H9 (cell line): ENCODE results near the gene BCL7B. TPM values are rescaled to one million over a fixed set of nuclear protein-coding genes. Genes with fewer than 3 reads are reported as not detected.

Experiments
- DNase-seq: peaks from one replicate; pipeline ENCODE4 v3.0.0-alpha.2; 2017
- H2AFZ ChIP-seq: one replicate; pipeline ENCODE4 v1.6.1; 2013; ENCODE audit warnings: mild to moderate bottlenecking, low read length, control low read depth, moderate library complexity
- H2AK5ac ChIP-seq: 2 replicates; pipeline ENCODE4 v1.6.1; 2013; ENCODE audit warnings: low read length, control low read depth, mixed read lengths; ENCODE audit not compliant: insufficient read length
- H2BK120ac ChIP-seq: one replicate; pipeline ENCODE4 v1.6.1; 2013; ENCODE audit warnings: low read depth, mild to moderate bottlenecking, low read length, control low read depth, inconsistent platforms; ENCODE audit not compliant: poor library complexity, severe bottlenecking
- H2BK12ac ChIP-seq: 2 replicates; pipeline ENCODE4 v1.6.1; 2013; ENCODE audit warnings: low read length, control low read depth, mixed read lengths, low read depth; ENCODE audit not compliant: insufficient read length
- H2BK15ac ChIP-seq: 2 replicates; pipeline ENCODE4 v1.6.1; 2013; ENCODE audit warnings: low read depth, low read length, control low read depth
- H2BK20ac ChIP-seq: one replicate; pipeline ENCODE4 v1.6.1; 2013; ENCODE audit warnings: low read depth, mild to moderate bottlenecking, low read length, control low read depth, inconsistent platforms; ENCODE audit not compliant: poor library complexity, severe bottlenecking
- H2BK5ac ChIP-seq: 2 replicates; pipeline ENCODE4 v1.6.1; 2013; ENCODE audit warnings: low read length, control low read depth, mixed read lengths; ENCODE audit not compliant: insufficient read length
- H3K14ac ChIP-seq: 2 replicates; pipeline ENCODE4 v1.6.1; 2013; ENCODE audit warnings: low read length, control low read depth; ENCODE audit not compliant: insufficient read depth
- H3K18ac ChIP-seq: 2 replicates; pipeline ENCODE4 v1.6.1; 2013; ENCODE audit warnings: low read depth, mild to moderate bottlenecking, mixed read lengths, low read length, control low read depth; ENCODE audit not compliant: insufficient read length
- H3K23ac ChIP-seq: 2 replicates; pipeline ENCODE4 v1.6.1; 2013; ENCODE audit warnings: low read length, control low read depth, mixed read lengths, low read depth; ENCODE audit not compliant: insufficient read length
- H3K23me2 ChIP-seq: 2 replicates; pipeline ENCODE4 v1.6.1; 2013; ENCODE audit warnings: low read depth, mild to moderate bottlenecking, mixed read lengths, low read length, control low read depth; ENCODE audit not compliant: insufficient read length, poor library complexity, severe bottlenecking
- H3K27ac ChIP-seq: 2 replicates; pipeline ENCODE4 v1.5.1; 2013; ENCODE audit warnings: low read length, control low read depth, mixed read lengths, low read depth; ENCODE audit not compliant: insufficient read length
- H3K27me3 ChIP-seq: 2 replicates; pipeline ENCODE4 v1.6.1; 2013; ENCODE audit warnings: low read length, control low read depth, inconsistent platforms; ENCODE audit not compliant: insufficient read depth
- H3K4ac ChIP-seq: 2 replicates; pipeline ENCODE4 v1.6.1; 2013; ENCODE audit warnings: low read depth, mild to moderate bottlenecking, control low read depth, inconsistent platforms, low read length, moderate library complexity
- H3K4me1 ChIP-seq: 2 replicates; pipeline ENCODE4 v1.6.1; 2013; ENCODE audit warnings: low read length, control low read depth, inconsistent platforms; ENCODE audit not compliant: insufficient read depth
- H3K4me2 ChIP-seq: 2 replicates; pipeline ENCODE4 v1.6.1; 2013; ENCODE audit warnings: low read length, control low read depth, mixed read lengths; ENCODE audit not compliant: insufficient read length, insufficient read depth
- H3K56ac ChIP-seq: 2 replicates; pipeline ENCODE4 v1.6.1; 2013; ENCODE audit warnings: low read depth, mild to moderate bottlenecking, mixed read lengths, low read length, control low read depth; ENCODE audit not compliant: insufficient read length
- H3K79me1 ChIP-seq: 2 replicates; pipeline ENCODE4 v1.6.1; 2013; ENCODE audit warnings: low read depth, mild to moderate bottlenecking, moderate library complexity, low read length, control low read depth, inconsistent platforms; ENCODE audit not compliant: insufficient read depth, poor library complexity, severe bottlenecking
- H3K79me2 ChIP-seq: 2 replicates; pipeline ENCODE4 v1.6.1; 2013; ENCODE audit warnings: low read length, control low read depth, inconsistent platforms; ENCODE audit not compliant: insufficient read depth
- H3K9ac ChIP-seq: 2 replicates; pipeline ENCODE4 v1.6.1; 2013; ENCODE audit warnings: low read length, control low read depth, mixed read lengths; ENCODE audit not compliant: insufficient read length; ENCODE audit errors: extremely low read depth
- H3K9me3 ChIP-seq: one replicate; pipeline ENCODE4 v1.6.1; 2013; ENCODE audit warnings: low read depth, low read length, inconsistent platforms; ENCODE audit not compliant: control insufficient read depth
- H3T11ph ChIP-seq: one replicate; pipeline ENCODE4 v1.6.1; 2013; ENCODE audit warnings: mild to moderate bottlenecking, low read length, control low read depth, inconsistent platforms
- H4K20me1 ChIP-seq: one replicate; pipeline ENCODE4 v1.6.1; 2013; ENCODE audit not compliant: control insufficient read depth, insufficient read length, insufficient read depth
- H4K5ac ChIP-seq: 2 replicates; pipeline ENCODE4 v1.6.1; 2013; ENCODE audit warnings: low read depth, mild to moderate bottlenecking, mixed read lengths, low read length, control low read depth; ENCODE audit not compliant: insufficient read length
- H4K8ac ChIP-seq: replicated peaks from 2 replicates; pipeline ENCODE4 v1.6.1; 2013; ENCODE audit warnings: low read length, control low read depth, mixed read lengths, low read depth; ENCODE audit not compliant: insufficient read length
- H4K91ac ChIP-seq: 2 replicates; pipeline ENCODE4 v1.6.1; 2013; ENCODE audit warnings: low read depth, mild to moderate bottlenecking, moderate library complexity, mixed read lengths, low read length, control low read depth; ENCODE audit not compliant: insufficient read length
- H3K27ac Mint-ChIP-seq, 3 experiments: 2 replicates in 2 of 3; 3 replicates in 1 of 3; pipeline ENCODE4 v1.8.0; 2020 to 2021; ENCODE audit warnings: mixed read lengths in 3 of 3, mild to moderate bottlenecking in 1 of 3, moderate library complexity in 1 of 3
- H3K27me3 Mint-ChIP-seq: 2 replicates; pipeline ENCODE4 v1.8.0; 2021; ENCODE audit warnings: low read depth, mild to moderate bottlenecking, moderate library complexity, mixed read lengths
- H3K36me3 Mint-ChIP-seq, 3 experiments: 2 replicates in 2 of 3; 3 replicates in 1 of 3; pipeline ENCODE4 v1.8.0; 2020 to 2021; ENCODE audit warnings: low read depth in 3 of 3, mixed read lengths in 3 of 3; ENCODE audit not compliant: insufficient read depth in 1 of 3
- H3K4me1 Mint-ChIP-seq, 2 experiments: 2 replicates each; pipeline ENCODE4 v1.8.0; 2020; ENCODE audit warnings: mixed read lengths in 2 of 2
- H3K4me3 Mint-ChIP-seq, 2 experiments: 2 replicates in 1 of 2; 3 replicates in 1 of 2; pipeline ENCODE4 v1.8.0; 2020 to 2021; ENCODE audit warnings: mild to moderate bottlenecking in 2 of 2, mixed read lengths in 2 of 2, moderate library complexity in 1 of 2
- H3K9me3 Mint-ChIP-seq, 2 experiments: 2 replicates in 1 of 2; 3 replicates in 1 of 2; pipeline ENCODE4 v1.8.0; 2020; ENCODE audit warnings: mild to moderate bottlenecking in 2 of 2, mixed read lengths in 2 of 2, moderate library complexity in 1 of 2
- CTCF ChIP-seq: fragments of 200-600 bp; sonication (generic); conservative IDR thresholded peaks from 3 replicates; pipeline ENCODE4 v1.8.0; 2021; ENCODE audit warnings: antibody characterized with exemption, mild to moderate bottlenecking
- total RNA-seq: library from RNA; stranded (reverse); gene quantifications from 2 replicates; pipeline ENCODE4 v1.2.1, GENCODE V29; 2021

Gene BCL7B
- total RNA-seq, 1 experiment from 2014 or later, result 48.9 TPM

DNA sequence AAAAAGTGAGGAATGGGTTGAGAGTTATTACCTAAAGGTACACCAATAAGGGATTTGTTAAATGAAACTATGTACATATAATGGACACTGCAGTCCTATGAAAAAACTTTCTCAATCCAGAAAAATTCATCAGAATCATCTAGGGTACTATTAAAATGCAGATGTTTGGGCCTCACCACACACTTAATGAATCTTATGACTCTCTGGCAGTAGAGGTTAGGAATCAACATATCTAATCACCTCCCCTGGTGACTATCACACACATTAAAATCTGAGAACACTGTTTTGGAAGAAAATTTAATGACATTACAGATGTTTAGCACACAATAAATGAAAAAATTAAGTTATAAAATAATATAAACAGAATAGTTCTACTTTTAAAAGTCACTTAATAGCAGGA, 67.5 kb downstream of the BCL7B start:
- DNase-seq, result no peak
- Mint-ChIP-seq H3K4me1 (peaks cover 0 to under 1% of the 10 kb centered on the region in 2 experiments; a peak in 1 of 4 replicates), H3K27me3 (no peaks in the 10 kb centered on the region), H3K36me3 (peaks cover 47 to 90% (median 73%) of the 10 kb centered on the region in 3 experiments; a peak in 6 of 7 replicates), H3K27ac (no peak overlapping the region), H3K4me3 (no peak overlapping the region), H3K9me3 (no peaks in the 10 kb centered on the region)
- H4K5ac ChIP-seq, result no peak overlapping the region
- no peak overlapping the region for H2BK15ac ChIP-seq
- H2BK12ac ChIP-seq, result no peak overlapping the region
- no peak overlapping the region for H4K91ac ChIP-seq
- H3T11ph ChIP-seq, result no peak overlapping the region
- H3K27me3 ChIP-seq, result no peaks in the 10 kb centered on the region
- no peaks in the 10 kb centered on the region for H3K9me3 ChIP-seq
- H3K56ac ChIP-seq, result no peak overlapping the region
- H3K23me2 ChIP-seq, result no peaks in the 10 kb centered on the region
- H3K9ac ChIP-seq, result no peak overlapping the region
- TF ChIP-seq CTCF, result no peak
- H3K79me1 ChIP-seq, result peaks cover 3% of the 10 kb centered on the region
- H3K18ac ChIP-seq, result no peak overlapping the region
- no peak overlapping the region for H2BK5ac ChIP-seq
- H2BK120ac ChIP-seq, result no peak overlapping the region
- H3K14ac ChIP-seq, result no peak overlapping the region
- no peak overlapping the region for H3K4me2 ChIP-seq
- H2AFZ ChIP-seq, result no peak overlapping the region
- no peaks in the 10 kb centered on the region for H3K4me1 ChIP-seq
- H4K8ac ChIP-seq, result no peak overlapping the region
- no peak overlapping the region for H2BK20ac ChIP-seq
- no peak overlapping the region for H2AK5ac ChIP-seq
- peaks cover 2% of the 10 kb centered on the region; the same call in 1 of the 2 replicates for H3K79me2 ChIP-seq
- no peak overlapping the region for H3K23ac ChIP-seq
- H3K27ac ChIP-seq, result no peak overlapping the region
- H4K20me1 ChIP-seq, result no peaks in the 10 kb centered on the region
- no peak overlapping the region for H3K4ac ChIP-seq
